NT2/D1 (cell line): ENCODE data around the gene LRRC56.

Experiments used
- DNase-seq: peaks from one replicate; pipeline ENCODE4 v3.0.0-alpha.2; 2011; ENCODE audit warnings: low read depth, low spot score
- H3K27me3 ChIP-seq: 2 replicates; pipeline ENCODE4 v1.6.0; 2011; ENCODE audit warnings: mild to moderate bottlenecking; ENCODE audit not compliant: insufficient read length, insufficient read depth
- H3K36me3 ChIP-seq: 2 replicates; pipeline ENCODE4 v1.6.1; 2011; ENCODE audit warnings: mild to moderate bottlenecking, low read length, mixed read lengths; ENCODE audit not compliant: insufficient read depth, insufficient read length
- H3K4me1 ChIP-seq: 2 replicates; pipeline ENCODE4 v1.5.1; 2011; ENCODE audit not compliant: insufficient read depth, insufficient read length
- H3K4me3 ChIP-seq: 2 replicates; pipeline ENCODE4 v1.5.1; 2011; ENCODE audit warnings: low read depth; ENCODE audit not compliant: insufficient read length
- H3K9ac ChIP-seq: 2 replicates; pipeline ENCODE4 v1.6.0; 2011; ENCODE audit warnings: low read depth; ENCODE audit not compliant: insufficient read length
- H3K9me3 ChIP-seq: 2 replicates; pipeline ENCODE4 v1.5.1; 2011; ENCODE audit warnings: mild to moderate bottlenecking, low read length; ENCODE audit not compliant: insufficient read depth
- SUZ12 ChIP-seq: IDR thresholded peaks from 2 replicates; pipeline ENCODE4 v1.6.1; 2011; ENCODE audit not compliant: insufficient read length, insufficient read depth; ENCODE audit errors: extremely low read depth
- YY1 ChIP-seq: IDR thresholded peaks from 2 replicates; pipeline ENCODE4 v1.6.1; 2011; ENCODE audit not compliant: insufficient read length, insufficient read depth
- ZNF274 ChIP-seq: IDR thresholded peaks from 2 replicates; pipeline ENCODE4 v1.6.1; 2011; ENCODE audit warnings: mild to moderate bottlenecking, low read depth, low read length

Gene LRRC56

GRCh38 chr11:579830-580601 lies 42.7 kb downstream of the LRRC56 start:
- DNase-seq = no peak
- H3K4me3 ChIP-seq = no peak overlapping the region
- no peak for TF ChIP-seq ZNF274
- no peak for TF ChIP-seq SUZ12
- TF ChIP-seq YY1 = no peak
- H3K9me3 ChIP-seq = no peaks in the 10 kb centered on the region
- H3K36me3 ChIP-seq = peaks cover 67% of the 10 kb centered on the region
- H3K27me3 ChIP-seq = peaks cover 6% of the 10 kb centered on the region
- peaks cover 20% of the 10 kb centered on the region for H3K4me1 ChIP-seq
- H3K9ac ChIP-seq = peak overlapping the region; percentile 42

GRCh38 chr11:581342-581741 lies 44.0 kb downstream of the LRRC56 start:
- H3K36me3 ChIP-seq = peaks cover 71% of the 10 kb centered on the region
- H3K9me3 ChIP-seq = no peaks in the 10 kb centered on the region
- TF ChIP-seq YY1 (no peak), ZNF274 (no peak), SUZ12 (no peak)
- no peak overlapping the region for H3K4me3 ChIP-seq
- DNase-seq = no peak
- H3K4me1 ChIP-seq = peaks cover 21% of the 10 kb centered on the region
- H3K9ac ChIP-seq = no peak overlapping the region
- H3K27me3 ChIP-seq = no peaks in the 10 kb centered on the region

GRCh38 chr11:581752-582151 lies 44.4 kb downstream of the LRRC56 start:
- no peak for DNase-seq
- Histone ChIP-seq H3K4me3 (no peak overlapping the region), H3K4me1 (peaks cover 24% of the 10 kb centered on the region), H3K27me3 (no peaks in the 10 kb centered on the region), H3K36me3 (peaks cover 75% of the 10 kb centered on the region), H3K9ac (no peak overlapping the region), H3K9me3 (no peaks in the 10 kb centered on the region)
- TF ChIP-seq SUZ12 (no peak), ZNF274 (no peak), YY1 (no peak)

GRCh38 chr11:584287-584686 lies 47.0 kb downstream of the LRRC56 start:
- no peak for DNase-seq

GRCh38 chr11:586376-587316 lies 49.3 kb downstream of the LRRC56 start:
- no peaks in the 10 kb centered on the region for H3K27me3 ChIP-seq
- H3K4me3 ChIP-seq = no peak overlapping the region
- DNase-seq = no peak
- H3K4me1 ChIP-seq = peaks cover 5% of the 10 kb centered on the region
- H3K9ac ChIP-seq = no peak overlapping the region
- TF ChIP-seq ZNF274 (no peak), SUZ12 (no peak), YY1 (no peak)
- no peaks in the 10 kb centered on the region for H3K9me3 ChIP-seq
- H3K36me3 ChIP-seq = peaks cover 80% of the 10 kb centered on the region

More at GRCh38 chr11:584287-584686, 47.0 kb downstream of the LRRC56 start:
- Histone ChIP-seq H3K9ac (no peak overlapping the region), H3K9me3 (no peaks in the 10 kb centered on the region), H3K4me3 (no peak overlapping the region), H3K36me3 (peaks cover 76% of the 10 kb centered on the region), H3K4me1 (peaks cover 12% of the 10 kb centered on the region), H3K27me3 (no peaks in the 10 kb centered on the region)
- TF ChIP-seq SUZ12 (no peak), ZNF274 (no peak), YY1 (no peak)

GRCh38 chr11:587546-587945 lies 50.2 kb downstream of the LRRC56 start:
- Histone ChIP-seq H3K4me3 (no peak overlapping the region), H3K27me3 (no peaks in the 10 kb centered on the region), H3K9ac (no peak overlapping the region), H3K4me1 (peaks cover 5% of the 10 kb centered on the region), H3K9me3 (no peaks in the 10 kb centered on the region), H3K36me3 (peaks cover 80% of the 10 kb centered on the region)
- DNase-seq = no peak
- TF ChIP-seq ZNF274 (no peak), YY1 (no peak), SUZ12 (no peak)

GRCh38 chr11:587978-588380 lies 50.7 kb downstream of the LRRC56 start:
- no peak for DNase-seq
- Histone ChIP-seq H3K27me3 (no peaks in the 10 kb centered on the region), H3K9ac (no peak overlapping the region), H3K4me1 (peaks cover 5% of the 10 kb centered on the region), H3K4me3 (no peak overlapping the region), H3K9me3 (no peaks in the 10 kb centered on the region), H3K36me3 (peaks cover 84% of the 10 kb centered on the region)
- TF ChIP-seq ZNF274 = no peak
